Neural progenitor cell (in vitro differentiated cells): ENCODE results near the gene CDH13. TPM values are rescaled to one million over a fixed set of nuclear protein-coding genes. Genes with fewer than 3 reads are reported as not detected.

Experiments
- DNase-seq: peaks from one replicate; pipeline ENCODE4 v3.0.0-alpha.2; 2016; ENCODE audit warnings: low spot score
- H2AFZ ChIP-seq: fragments of 200-600 bp; sonication (generic); replicated peaks from 2 replicates; pipeline ENCODE4 v1.6.1; 2016; ENCODE audit warnings: antibody characterized with exemption
- H3F3A ChIP-seq: fragments of 200-600 bp; sonication (generic); 2 replicates; pipeline ENCODE4 v1.6.1; 2016; ENCODE audit warnings: antibody characterized with exemption, low read depth
- H3K27ac ChIP-seq: fragments of 200-600 bp; sonication (generic); 2 replicates; pipeline ENCODE4 v1.5.1; 2016; ENCODE audit warnings: mild to moderate bottlenecking
- H3K27me3 ChIP-seq: fragments of 200-600 bp; sonication (generic); 2 replicates; pipeline ENCODE4 v1.6.1; 2016; ENCODE audit warnings: mild to moderate bottlenecking, moderate library complexity
- H3K36me3 ChIP-seq: fragments of 200-600 bp; sonication (generic); 2 replicates; pipeline ENCODE4 v1.5.1; 2016
- H3K4me1 ChIP-seq: fragments of 200-600 bp; sonication (generic); 2 replicates; pipeline ENCODE4 v1.6.1; 2016; ENCODE audit warnings: mixed run types
- H3K4me2 ChIP-seq: fragments of 200-600 bp; sonication (generic); 2 replicates; pipeline ENCODE4 v1.6.1; 2016
- H3K4me3 ChIP-seq: fragments of 200-600 bp; sonication (generic); 2 replicates; pipeline ENCODE4 v1.5.1; 2016
- H3K79me2 ChIP-seq: fragments of 200-600 bp; sonication (generic); 2 replicates; pipeline ENCODE4 v1.6.1; 2016; ENCODE audit warnings: low read depth
- H3K9ac ChIP-seq: fragments of 200-600 bp; sonication (generic); 2 replicates; pipeline ENCODE4 v1.6.1; 2016
- H3K9me3 ChIP-seq: fragments of 200-600 bp; sonication (generic); 2 replicates; pipeline ENCODE4 v1.5.1; 2016; ENCODE audit warnings: low read depth
- H4K20me1 ChIP-seq: fragments of 200-600 bp; sonication (generic); 2 replicates; pipeline ENCODE4 v1.6.1; 2016; ENCODE audit warnings: low read depth
- H3K27ac Mint-ChIP-seq: 3 replicates; pipeline ENCODE4 v1.8.0; 2021; ENCODE audit warnings: mixed read lengths
- H3K27me3 Mint-ChIP-seq: 2 replicates; pipeline ENCODE4 v1.8.0; 2022; ENCODE audit warnings: low read depth, mild to moderate bottlenecking, inconsistent platforms, moderate library complexity, mixed read lengths; ENCODE audit not compliant: insufficient read depth
- H3K36me3 Mint-ChIP-seq: 3 replicates; pipeline ENCODE4 v1.8.0; 2021; ENCODE audit warnings: mixed read lengths
- H3K4me1 Mint-ChIP-seq: 3 replicates; pipeline ENCODE4 v1.8.0; 2021; ENCODE audit warnings: mixed read lengths
- H3K4me3 Mint-ChIP-seq: 3 replicates; pipeline ENCODE4 v1.8.0; 2021; ENCODE audit warnings: mild to moderate bottlenecking, moderate library complexity, mixed read lengths
- H3K9me3 Mint-ChIP-seq: 3 replicates; pipeline ENCODE4 v1.8.0; 2020; ENCODE audit warnings: mixed read lengths
- EZH2 ChIP-seq: fragments of 200-600 bp; sonication (generic); IDR thresholded peaks from 2 replicates; pipeline ENCODE4 v1.6.1; 2017; ENCODE audit warnings: antibody characterized with exemption, mild to moderate bottlenecking, moderate library complexity
- EZH2phosphoT487 ChIP-seq: fragments of 200-600 bp; sonication (generic); IDR thresholded peaks from 2 replicates; pipeline ENCODE4 v1.6.1; 2017; ENCODE audit warnings: antibody characterized with exemption
- total RNA-seq: library from RNA; depleted of rRNA; stranded (reverse); fragments of >200 nt; gene quantifications from 2 replicates; pipeline ENCODE4 v1.2.3, GENCODE V29; 2015; ENCODE audit warnings: low replicate concordance
- TF ChIP-seq, protein P1 (sequence below): fragments of 200-600 bp; sonication (generic); IDR thresholded peaks from 2 replicates; pipeline ENCODE4 v1.5.1; 2017; ENCODE audit warnings: antibody characterized with exemption, mild to moderate bottlenecking

Gene CDH13
- total RNA-seq, 1 donor from 2014 or later = 3.0 TPM

DNA sequence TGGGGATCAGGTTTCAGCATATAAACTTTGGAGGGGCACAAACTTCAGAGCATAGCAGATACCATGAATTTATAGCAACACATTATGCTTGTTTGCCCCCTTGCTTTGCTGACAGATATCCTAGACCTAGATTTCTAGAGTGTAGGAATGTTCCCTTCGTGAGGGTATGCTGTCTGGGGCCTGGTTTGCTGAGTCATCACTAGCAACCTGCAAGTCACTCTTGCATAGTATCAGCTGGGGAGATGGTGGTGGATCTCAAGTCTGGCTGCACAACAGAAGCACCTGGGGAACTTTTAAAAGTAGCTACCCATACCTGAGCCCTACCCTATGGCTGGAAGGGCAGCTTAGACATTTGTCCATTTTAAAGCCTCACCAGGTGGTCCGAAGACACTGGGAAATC, 1158.7 kb downstream of the CDH13 start:
- TF ChIP-seq, protein P1, sequence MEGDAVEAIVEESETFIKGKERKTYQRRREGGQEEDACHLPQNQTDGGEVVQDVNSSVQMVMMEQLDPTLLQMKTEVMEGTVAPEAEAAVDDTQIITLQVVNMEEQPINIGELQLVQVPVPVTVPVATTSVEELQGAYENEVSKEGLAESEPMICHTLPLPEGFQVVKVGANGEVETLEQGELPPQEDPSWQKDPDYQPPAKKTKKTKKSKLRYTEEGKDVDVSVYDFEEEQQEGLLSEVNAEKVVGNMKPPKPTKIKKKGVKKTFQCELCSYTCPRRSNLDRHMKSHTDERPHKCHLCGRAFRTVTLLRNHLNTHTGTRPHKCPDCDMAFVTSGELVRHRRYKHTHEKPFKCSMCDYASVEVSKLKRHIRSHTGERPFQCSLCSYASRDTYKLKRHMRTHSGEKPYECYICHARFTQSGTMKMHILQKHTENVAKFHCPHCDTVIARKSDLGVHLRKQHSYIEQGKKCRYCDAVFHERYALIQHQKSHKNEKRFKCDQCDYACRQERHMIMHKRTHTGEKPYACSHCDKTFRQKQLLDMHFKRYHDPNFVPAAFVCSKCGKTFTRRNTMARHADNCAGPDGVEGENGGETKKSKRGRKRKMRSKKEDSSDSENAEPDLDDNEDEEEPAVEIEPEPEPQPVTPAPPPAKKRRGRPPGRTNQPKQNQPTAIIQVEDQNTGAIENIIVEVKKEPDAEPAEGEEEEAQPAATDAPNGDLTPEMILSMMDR = no peak
- TF ChIP-seq EZH2phosphoT487 (no peak), EZH2 (no peak)
- H3K4me2 ChIP-seq = no peak overlapping the region
- no peak overlapping the region for H2AFZ ChIP-seq
- no peak overlapping the region for H3K4me3 ChIP-seq
- no peaks in the 10 kb centered on the region for H4K20me1 ChIP-seq
- H3K9me3 ChIP-seq = no peaks in the 10 kb centered on the region
- Mint-ChIP-seq H3K27me3 (peaks cover 2% of the 10 kb centered on the region), H3K9me3 (no peaks in the 10 kb centered on the region), H3K27ac (no peak overlapping the region), H3K4me1 (peaks cover 5% of the 10 kb centered on the region), H3K36me3 (no peaks in the 10 kb centered on the region), H3K4me3 (no peak overlapping the region)
- H3K9ac ChIP-seq = no peak overlapping the region
- no peaks in the 10 kb centered on the region for H3F3A ChIP-seq
- H3K27me3 ChIP-seq = no peaks in the 10 kb centered on the region
- H3K79me2 ChIP-seq = no peaks in the 10 kb centered on the region
- H3K4me1 ChIP-seq = no peaks in the 10 kb centered on the region
- H3K36me3 ChIP-seq = no peaks in the 10 kb centered on the region
- H3K27ac ChIP-seq = no peak overlapping the region
- DNase-seq = no peak

DNA sequence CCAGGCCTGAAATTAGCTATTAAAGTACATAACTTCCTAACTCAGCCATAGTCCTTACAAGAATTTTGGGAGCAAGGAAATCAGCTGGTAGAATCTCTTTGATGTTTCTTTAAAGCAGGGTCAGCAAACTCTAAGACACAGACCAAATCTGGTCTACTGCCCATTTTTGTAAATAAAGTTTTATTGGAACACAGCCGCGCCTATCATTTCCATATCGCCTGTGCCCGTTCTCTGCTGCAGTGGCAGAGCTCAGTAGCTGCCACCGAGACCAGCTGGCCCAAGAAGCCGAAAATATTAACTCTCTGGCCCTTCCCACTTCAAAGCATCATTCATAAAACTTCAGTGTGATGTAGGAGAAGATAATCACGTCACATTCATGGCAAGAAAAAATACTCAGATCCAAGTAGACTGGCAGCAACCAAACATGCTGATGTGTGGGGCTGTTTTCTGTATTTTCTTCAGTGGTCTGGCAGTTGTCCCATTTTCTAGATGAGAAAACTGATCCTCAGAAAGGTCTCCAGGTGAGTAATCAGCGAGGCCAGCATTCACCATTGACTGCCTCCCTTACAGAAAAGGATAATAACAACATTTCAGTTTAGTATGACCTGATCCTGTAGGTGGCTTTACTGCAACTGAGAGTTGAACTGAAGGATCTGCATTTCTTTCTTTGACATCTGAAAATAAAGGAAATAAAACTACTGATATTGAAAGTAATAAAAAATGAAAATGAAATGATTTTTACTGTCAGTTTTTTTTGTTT, 1163.1 kb downstream of the CDH13 start:
- Histone ChIP-seq H3K9ac (no peak overlapping the region), H3K79me2 (no peaks in the 10 kb centered on the region), H3K27ac (no peak overlapping the region), H2AFZ (no peak overlapping the region), H3K4me3 (no peak overlapping the region), H3F3A (no peaks in the 10 kb centered on the region), H4K20me1 (no peaks in the 10 kb centered on the region), H3K36me3 (no peaks in the 10 kb centered on the region), H3K4me2 (no peak overlapping the region), H3K4me1 (no peaks in the 10 kb centered on the region), H3K9me3 (no peaks in the 10 kb centered on the region), H3K27me3 (no peaks in the 10 kb centered on the region)
- DNase-seq = no peak
- Mint-ChIP-seq H3K9me3 (no peaks in the 10 kb centered on the region), H3K4me1 (peaks cover 20% of the 10 kb centered on the region), H3K36me3 (no peaks in the 10 kb centered on the region), H3K27ac (no peak overlapping the region), H3K27me3 (peaks cover 4% of the 10 kb centered on the region), H3K4me3 (no peak overlapping the region)
- TF ChIP-seq, protein P1 = no peak
- TF ChIP-seq EZH2phosphoT487 = no peak
- no peak for TF ChIP-seq EZH2

DNA sequence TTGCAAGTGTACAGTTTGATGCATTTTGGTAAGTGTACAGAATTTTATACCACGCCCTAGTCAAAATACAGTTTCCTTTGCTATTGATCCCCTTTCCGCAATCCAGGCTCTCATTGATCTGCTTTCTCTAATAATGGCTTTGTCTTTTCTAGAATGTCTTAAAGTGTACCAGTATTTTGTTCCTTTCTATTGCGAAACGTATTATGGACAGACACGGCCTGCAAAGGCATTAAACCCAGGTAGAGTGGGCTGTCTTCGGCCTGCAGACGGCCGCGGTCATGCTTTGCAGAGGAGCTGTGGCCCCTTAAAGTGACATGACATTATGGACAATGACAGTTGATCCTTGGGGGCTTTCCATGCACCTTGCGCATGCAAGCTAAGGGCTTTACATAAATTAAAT, 1165.1 kb downstream of the CDH13 start:
- no peak for DNase-seq
- H3K79me2 ChIP-seq = no peaks in the 10 kb centered on the region
- H3K9me3 ChIP-seq = no peaks in the 10 kb centered on the region
- H2AFZ ChIP-seq = no peak overlapping the region
- H4K20me1 ChIP-seq = no peaks in the 10 kb centered on the region
- no peaks in the 10 kb centered on the region for H3F3A ChIP-seq
- Mint-ChIP-seq H3K4me1 (peaks cover 26% of the 10 kb centered on the region), H3K27ac (no peak overlapping the region), H3K36me3 (no peaks in the 10 kb centered on the region), H3K9me3 (no peaks in the 10 kb centered on the region), H3K4me3 (no peak overlapping the region), H3K27me3 (peaks cover 7% of the 10 kb centered on the region)
- no peaks in the 10 kb centered on the region for H3K4me1 ChIP-seq
- no peak overlapping the region for H3K4me2 ChIP-seq
- no peaks in the 10 kb centered on the region for H3K36me3 ChIP-seq
- no peaks in the 10 kb centered on the region for H3K27me3 ChIP-seq
- H3K9ac ChIP-seq = no peak overlapping the region
- H3K27ac ChIP-seq = no peak overlapping the region
- no peak overlapping the region for H3K4me3 ChIP-seq
- TF ChIP-seq, protein P1 = no peak
- no peak for TF ChIP-seq EZH2
- no peak for TF ChIP-seq EZH2phosphoT487
